C4-2B (cell line): ENCODE results near the gene RAPGEF4.

Experiments
- CTCF ChIP-seq: fragments of 450-650 bp; conservative IDR thresholded peaks from 2 replicates; pipeline ENCODE4 v1.5.1; 2017; ENCODE audit warnings: mild to moderate bottlenecking
- ZFX ChIP-seq: fragments of 450-650 bp; IDR thresholded peaks from 2 replicates; pipeline ENCODE4 v1.6.1; 2017

DNA sequence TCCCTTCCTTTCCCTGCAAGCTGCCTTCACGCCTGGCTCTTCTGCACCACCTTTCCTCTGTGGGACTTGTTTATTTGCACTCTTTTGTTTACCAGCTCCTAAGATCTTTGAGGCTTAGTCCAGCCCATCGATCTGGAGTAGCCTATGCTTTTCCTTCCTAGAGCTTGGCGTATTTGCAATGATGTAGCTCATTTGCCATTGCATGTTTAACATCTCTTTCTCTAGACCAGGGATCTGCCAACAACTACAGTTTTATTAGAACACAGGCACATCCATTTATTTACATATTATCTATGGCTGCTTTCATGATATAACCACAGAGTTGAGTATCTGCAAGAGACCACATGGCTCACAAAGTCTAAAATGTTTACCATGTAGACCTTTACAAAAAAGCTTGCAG lies 150.4 kb downstream of the RAPGEF4 start:
- no peak for TF ChIP-seq CTCF
- no peak for TF ChIP-seq ZFX
